GM13977 (cell line): ENCODE results near the gene DOCK9.
"Not testable (repeated sequence)": the region's sequence is repeated elsewhere in the genome, so short reads cannot be mapped to it uniquely, and the experiment has no call there.

ENCODE experiments used
- DNase-seq: peaks from one replicate; pipeline ENCODE4 v3.0.0; 2012; ENCODE audit warnings: low spot score
- CTCF ChIP-seq: IDR thresholded peaks from 2 replicates; pipeline ENCODE4 v1.5.1; 2012; ENCODE audit warnings: mild to moderate bottlenecking, control low read depth; ENCODE audit not compliant: insufficient read depth; ENCODE audit errors: extremely low read depth, missing control alignments
- in situ Hi-C: fragments of 300-500 bp; cut with MboI; formaldehyde crosslinking; loops from one replicate; pipeline ENCODE4 v1.12.0; 2022; ENCODE audit warnings: low sequenced_read_pairs, low pct_unique_long_range_greater_than_20kb, mixed read lengths, inconsistent platforms; ENCODE audit not compliant: unreplicated experiment

Gene DOCK9

DNA sequence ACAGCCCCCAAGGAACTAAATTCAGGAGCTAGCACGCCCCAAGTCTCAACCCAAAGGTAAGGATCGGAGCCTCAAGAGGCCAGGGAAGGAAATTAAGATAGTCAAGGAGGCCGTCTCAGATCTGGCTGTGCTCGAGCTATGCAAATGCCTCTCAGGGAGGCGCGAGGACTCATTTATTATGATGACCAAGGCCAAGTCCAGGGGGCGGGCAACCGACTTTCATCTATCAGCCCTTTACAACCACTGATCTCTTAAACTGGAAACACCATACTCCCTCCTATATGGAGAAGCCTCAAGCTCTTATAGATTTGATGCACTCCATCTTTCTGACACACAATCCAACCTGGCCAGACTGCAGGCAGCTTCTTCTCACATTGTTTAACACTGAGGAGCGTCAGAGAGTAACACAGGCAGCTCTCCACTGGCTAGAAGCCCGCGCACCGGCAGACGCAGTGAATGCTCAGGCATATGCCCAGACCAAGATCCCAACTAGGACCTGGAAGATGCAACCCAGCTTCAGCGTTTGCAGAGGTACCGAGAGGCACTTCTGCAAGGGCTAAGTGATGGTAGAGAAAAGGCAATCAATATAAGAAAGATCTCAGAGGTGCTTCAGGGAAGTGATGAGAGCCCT, 215.8 kb downstream of the DOCK9 start:
- in situ Hi-C loops, result no loop called here
- no peak for TF ChIP-seq CTCF
- DNase-seq, result no peak

- in situ Hi-C loops, result no loop called here
- DNase-seq, result peak; percentile 53
- no peak for TF ChIP-seq CTCF
These were observed 216.5 kb downstream of the DOCK9 start for GRCh38 chr13:98761126-98761985.

DNA sequence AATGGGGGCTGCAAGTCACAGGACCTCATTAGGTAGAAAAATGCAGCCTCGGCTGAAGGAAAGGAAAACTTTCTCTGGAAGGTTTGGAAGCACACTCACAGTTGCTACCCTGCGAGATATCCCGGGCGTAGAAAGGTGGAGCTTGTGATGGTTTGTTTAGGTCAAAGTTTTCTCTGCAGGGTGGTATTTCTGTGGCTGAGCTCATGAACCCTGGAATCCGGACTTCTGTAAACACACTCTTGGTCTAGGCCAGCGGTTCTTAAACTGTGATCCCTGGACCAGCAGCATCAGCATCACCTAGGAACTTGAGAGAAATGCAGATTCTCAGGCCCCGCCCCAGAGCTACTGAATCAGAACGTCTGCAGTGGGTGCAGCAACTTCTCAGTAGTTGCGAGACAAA, 222.1 kb downstream of the DOCK9 start:
- DNase-seq, result no peak
- in situ Hi-C loops, result no loop called here
- no peak for TF ChIP-seq CTCF

- in situ Hi-C loops, result no loop called here
- no peak for TF ChIP-seq CTCF
These were observed 222.7 kb downstream of the DOCK9 start for GRCh38 chr13:98755116-98755515.

DNA sequence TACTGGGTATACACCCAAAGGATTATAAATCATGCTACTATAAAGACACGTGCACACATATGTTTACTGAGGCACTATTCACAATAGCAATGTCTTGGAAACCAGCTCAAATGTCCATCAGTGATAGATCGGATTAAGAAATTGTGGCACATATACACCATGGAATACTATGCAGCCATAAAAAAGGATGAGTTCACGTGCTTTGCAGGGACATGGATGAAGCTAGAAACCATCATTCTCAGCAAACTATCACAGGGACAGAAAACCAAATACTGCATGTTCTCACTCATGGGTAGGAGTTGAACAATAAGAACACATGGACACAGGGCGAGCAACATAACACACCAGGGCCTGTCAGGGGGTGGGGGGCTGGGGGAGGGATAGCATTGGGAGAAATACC, 223.4 kb downstream of the DOCK9 start:
- DNase-seq, in situ Hi-C loops: not testable (repeated sequence)

More at GRCh38 chr13:98755116-98755515, 222.7 kb downstream of the DOCK9 start:
- no peak for DNase-seq

GRCh38 chr13:98752467-98753290, 225.2 kb downstream of the DOCK9 start, which contains the start of gene SLC15A1:
TSS of gene SLC15A1 (minus strand) at chr13:98752672. CDS start at chr13:98752598, 74 bp downstream.
- no peak for TF ChIP-seq CTCF
- in situ Hi-C loops, result no loop called here
- no peak for DNase-seq
